22Rv1 (cell line): ENCODE data around the gene GFAP.

Source experiments
- H3K27ac ChIP-seq: fragments of 450-650 bp; 2 replicates; pipeline ENCODE4 v1.5.1; 2017
- ZFX ChIP-seq: fragments of 450-650 bp; IDR thresholded peaks from 2 replicates; pipeline ENCODE4 v1.6.1; 2017; ENCODE audit warnings: antibody characterized with exemption, borderline replicate concordance
- TF ChIP-seq, protein P1 (sequence below): fragments of 450-650 bp; IDR thresholded peaks from 2 replicates; pipeline ENCODE4 v1.5.1; 2017; ENCODE audit warnings: mild to moderate bottlenecking

Gene GFAP

GRCh38 chr17:44879376-44879775, 35.9 kb downstream of the GFAP start:
- TF ChIP-seq, protein P1, sequence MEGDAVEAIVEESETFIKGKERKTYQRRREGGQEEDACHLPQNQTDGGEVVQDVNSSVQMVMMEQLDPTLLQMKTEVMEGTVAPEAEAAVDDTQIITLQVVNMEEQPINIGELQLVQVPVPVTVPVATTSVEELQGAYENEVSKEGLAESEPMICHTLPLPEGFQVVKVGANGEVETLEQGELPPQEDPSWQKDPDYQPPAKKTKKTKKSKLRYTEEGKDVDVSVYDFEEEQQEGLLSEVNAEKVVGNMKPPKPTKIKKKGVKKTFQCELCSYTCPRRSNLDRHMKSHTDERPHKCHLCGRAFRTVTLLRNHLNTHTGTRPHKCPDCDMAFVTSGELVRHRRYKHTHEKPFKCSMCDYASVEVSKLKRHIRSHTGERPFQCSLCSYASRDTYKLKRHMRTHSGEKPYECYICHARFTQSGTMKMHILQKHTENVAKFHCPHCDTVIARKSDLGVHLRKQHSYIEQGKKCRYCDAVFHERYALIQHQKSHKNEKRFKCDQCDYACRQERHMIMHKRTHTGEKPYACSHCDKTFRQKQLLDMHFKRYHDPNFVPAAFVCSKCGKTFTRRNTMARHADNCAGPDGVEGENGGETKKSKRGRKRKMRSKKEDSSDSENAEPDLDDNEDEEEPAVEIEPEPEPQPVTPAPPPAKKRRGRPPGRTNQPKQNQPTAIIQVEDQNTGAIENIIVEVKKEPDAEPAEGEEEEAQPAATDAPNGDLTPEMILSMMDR = no peak
- no peak for TF ChIP-seq ZFX
- H3K27ac ChIP-seq = no peak overlapping the region

DNA sequence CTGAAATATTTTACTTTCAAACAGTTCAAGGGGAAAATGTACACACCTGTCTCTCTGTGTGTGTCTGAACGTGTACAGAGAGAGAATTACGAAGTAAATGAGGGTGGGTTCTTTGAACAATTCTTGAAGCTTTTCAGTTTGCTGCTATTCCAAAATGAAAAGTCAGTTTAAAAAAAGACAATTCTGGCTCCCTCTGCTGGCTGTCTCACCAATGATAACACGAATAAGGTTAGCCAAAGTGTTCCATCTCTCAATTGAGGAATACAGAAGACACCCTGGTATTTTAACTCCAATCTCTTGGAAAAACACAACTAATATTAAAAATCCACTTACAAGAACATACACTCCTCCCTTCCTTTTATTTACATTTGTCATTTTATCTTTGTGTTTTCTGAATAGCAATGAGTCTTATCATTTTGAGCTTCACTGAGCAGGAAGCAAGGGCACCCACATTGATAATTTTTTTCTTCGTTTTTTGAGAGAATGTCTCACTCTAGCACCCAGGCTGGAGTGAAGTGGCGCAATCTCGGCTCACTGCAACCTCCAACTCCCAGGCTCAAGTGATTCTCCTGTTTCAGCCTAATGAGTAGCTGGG, 36.6 kb downstream of the GFAP start:
- H3K27ac ChIP-seq = no peak overlapping the region
- no peak for TF ChIP-seq ZFX
- TF ChIP-seq, protein P1 = peak; percentile 79

GRCh38 chr17:44877121-44877520, 38.2 kb downstream of the GFAP start:
- H3K27ac ChIP-seq = no peak overlapping the region
- TF ChIP-seq, protein P1 = no peak
- TF ChIP-seq ZFX = no peak

GRCh38 chr17:44875761-44876160, 39.5 kb downstream of the GFAP start:
- no peak overlapping the region for H3K27ac ChIP-seq
- TF ChIP-seq, protein P1 = no peak

DNA sequence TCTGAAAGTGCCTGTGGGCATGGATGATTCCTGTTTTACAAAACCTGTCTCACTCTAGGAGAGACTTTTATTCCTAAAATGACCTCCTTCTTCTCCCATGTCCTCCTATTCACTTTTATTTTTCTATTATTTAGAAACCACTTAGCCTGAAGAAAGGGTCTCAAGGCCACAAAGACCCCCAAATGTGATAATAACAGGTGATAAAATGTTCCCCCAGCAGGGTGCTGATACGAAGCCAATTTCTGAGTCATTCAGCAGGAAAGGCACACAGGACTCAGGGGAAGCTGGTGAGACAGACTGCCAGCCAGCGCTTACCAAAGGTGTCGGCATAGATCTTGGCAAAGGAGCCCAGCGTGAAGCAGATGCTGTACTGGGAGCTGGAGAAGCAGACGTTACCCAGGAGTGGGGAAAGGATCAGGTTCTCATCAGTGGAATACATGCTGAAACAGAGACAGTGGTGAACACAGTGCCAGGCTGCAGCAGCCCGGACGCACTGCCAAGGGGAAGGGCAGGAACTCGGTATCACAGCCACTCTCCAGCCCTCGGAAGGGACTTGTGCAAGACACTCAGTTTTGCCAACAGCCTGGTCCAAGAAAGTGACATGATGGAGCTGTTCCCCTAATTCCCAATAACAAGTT, 43.0 kb downstream of the GFAP start:
- TF ChIP-seq, protein P1 = no peak
- no peak for TF ChIP-seq ZFX
- no peak overlapping the region for H3K27ac ChIP-seq

DNA sequence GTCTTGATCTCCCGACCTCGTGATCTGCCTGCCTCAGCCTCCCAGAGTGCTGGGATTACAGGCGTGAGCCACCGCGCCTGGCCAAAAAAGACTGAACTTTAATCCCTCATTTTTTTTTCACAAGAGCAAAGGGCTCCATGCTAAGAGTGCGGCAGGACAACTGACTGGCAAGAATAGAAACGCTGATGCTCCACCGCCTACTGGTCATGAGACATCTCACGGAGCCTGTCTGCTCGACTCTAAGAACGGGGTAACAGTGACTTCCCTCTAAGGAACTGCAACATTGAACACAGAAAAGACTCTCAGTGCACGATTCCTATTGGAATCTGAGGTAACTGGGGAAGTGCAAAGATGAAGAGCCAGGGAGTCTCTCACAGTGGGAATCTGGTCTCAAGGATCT, 43.7 kb downstream of the GFAP start:
- no peak overlapping the region for H3K27ac ChIP-seq
- TF ChIP-seq ZFX = no peak
- TF ChIP-seq, protein P1 = no peak

GRCh38 chr17:44867841-44868240, 47.5 kb downstream of the GFAP start:
- TF ChIP-seq, protein P1 = no peak
- no peak for TF ChIP-seq ZFX

More at GRCh38 chr17:44867841-44868240, 47.5 kb downstream of the GFAP start:
- no peak overlapping the region for H3K27ac ChIP-seq
